Mesenchymal stem cell (in vitro differentiated cells and primary cell): ENCODE results near the gene EFHD2.
A peak's percentile ranks its signal among the peaks of the same experiment; 100 is the strongest.

Source experiments
- DNase-seq: peaks from one replicate; pipeline ENCODE4 v3.0.0-alpha.2; 2013
- H2AFZ ChIP-seq: one replicate; pipeline ENCODE4 v1.6.1; 2013; ENCODE audit warnings: low read depth, mild to moderate bottlenecking, control low read depth, inconsistent platforms, low read length, moderate library complexity
- H2AK5ac ChIP-seq: 2 replicates; pipeline ENCODE4 v1.6.1; 2013; ENCODE audit warnings: low read length, moderate library complexity, mild to moderate bottlenecking, inconsistent platforms; ENCODE audit not compliant: severe bottlenecking
- H2BK120ac ChIP-seq: one replicate; pipeline ENCODE4 v1.6.1; 2013; ENCODE audit warnings: low read depth, mild to moderate bottlenecking, inconsistent platforms, low read length, moderate library complexity
- H2BK12ac ChIP-seq, 2 experiments: one replicate each; pipeline ENCODE4 v1.6.1; 2013; ENCODE audit warnings: inconsistent platforms in 2 of 2, low read length in 2 of 2, mild to moderate bottlenecking in 2 of 2, moderate library complexity in 2 of 2, control low read depth in 1 of 2
- H2BK15ac ChIP-seq: one replicate; pipeline ENCODE4 v1.6.1; 2013; ENCODE audit warnings: mild to moderate bottlenecking, low read depth, inconsistent platforms; ENCODE audit not compliant: poor library complexity, severe bottlenecking
- H2BK5ac ChIP-seq: 2 replicates; pipeline ENCODE4 v1.6.1; 2013; ENCODE audit warnings: low read depth, mild to moderate bottlenecking, low read length, control low read depth, inconsistent platforms; ENCODE audit not compliant: poor library complexity, severe bottlenecking
- H3K14ac ChIP-seq, 2 experiments: one replicate each; pipeline ENCODE4 v1.6.1; 2013; ENCODE audit warnings: inconsistent platforms in 2 of 2, low read length in 2 of 2, control low read depth in 1 of 2, mild to moderate bottlenecking in 1 of 2, moderate library complexity in 1 of 2
- H3K18ac ChIP-seq, 2 experiments: one replicate each; pipeline ENCODE4 v1.6.1; 2013; ENCODE audit warnings: inconsistent platforms in 2 of 2, low read length in 2 of 2, control low read depth in 1 of 2, low read depth in 1 of 2, mild to moderate bottlenecking in 1 of 2
- H3K23ac ChIP-seq, 2 experiments: one replicate each; pipeline ENCODE4 v1.6.1; 2013; ENCODE audit warnings: inconsistent platforms in 2 of 2, low read length in 2 of 2, mild to moderate bottlenecking in 2 of 2, moderate library complexity in 2 of 2, control low read depth in 1 of 2
- H3K27ac ChIP-seq: 2 replicates; pipeline ENCODE4 v1.5.1; 2013; ENCODE audit warnings: mild to moderate bottlenecking, moderate library complexity, low read length, control low read depth, inconsistent platforms; ENCODE audit not compliant: poor library complexity, severe bottlenecking
- H3K27me3 ChIP-seq, 2 experiments: 2 replicates each; pipeline versions ENCODE4 v1.6.1 to v1.7.0; 2013; ENCODE audit warnings: low read length in 2 of 2, mild to moderate bottlenecking in 2 of 2, moderate library complexity in 2 of 2, control low read depth in 1 of 2, inconsistent platforms in 1 of 2; ENCODE audit not compliant: control insufficient read depth in 1 of 2, insufficient read depth in 1 of 2
- H3K36me3 ChIP-seq, 2 experiments: 2 replicates each; pipeline versions ENCODE4 v1.6.1 to v1.7.0; 2013; ENCODE audit warnings: low read length in 2 of 2, control low read depth in 1 of 2, inconsistent platforms in 1 of 2, low read depth in 1 of 2, mild to moderate bottlenecking in 1 of 2; ENCODE audit not compliant: insufficient read depth in 2 of 2, control insufficient read depth in 1 of 2
- H3K4ac ChIP-seq, 2 experiments: one replicate each; pipeline ENCODE4 v1.6.1; 2013; ENCODE audit warnings: inconsistent platforms in 2 of 2, low read length in 2 of 2, mild to moderate bottlenecking in 2 of 2, moderate library complexity in 2 of 2, control low read depth in 1 of 2, low read depth in 1 of 2
- H3K4me1 ChIP-seq: 2 replicates; pipeline ENCODE4 v1.6.1; 2013; ENCODE audit warnings: low read depth, low read length, control low read depth; ENCODE audit not compliant: control insufficient read depth, insufficient read depth
- H3K4me2 ChIP-seq: 2 replicates; pipeline ENCODE4 v1.6.1; 2013; ENCODE audit warnings: low read length, mild to moderate bottlenecking, inconsistent platforms; ENCODE audit not compliant: poor library complexity, severe bottlenecking
- H3K4me3 ChIP-seq, 2 experiments: 2 replicates each; pipeline versions ENCODE4 v1.5.1 to v1.7.0; 2013; ENCODE audit warnings: low read length in 2 of 2, mild to moderate bottlenecking in 2 of 2, control low read depth in 1 of 2, low read depth in 1 of 2; ENCODE audit not compliant: insufficient read depth in 1 of 2
- H3K79me1 ChIP-seq: replicated peaks from 2 replicates; pipeline ENCODE4 v1.6.1; 2013; ENCODE audit warnings: mild to moderate bottlenecking, control low read depth, low read length, inconsistent platforms; ENCODE audit not compliant: poor library complexity, severe bottlenecking
- H3K9ac ChIP-seq: 2 replicates; pipeline ENCODE4 v1.7.0; 2013; ENCODE audit warnings: mild to moderate bottlenecking, low read length, moderate library complexity
- H3K9me3 ChIP-seq: 2 replicates; pipeline ENCODE4 v1.7.0; 2013; ENCODE audit warnings: mild to moderate bottlenecking, low read length; ENCODE audit not compliant: control insufficient read depth
- H4K8ac ChIP-seq: one replicate; pipeline ENCODE4 v1.6.1; 2013; ENCODE audit warnings: inconsistent platforms, mild to moderate bottlenecking, low read length, moderate library complexity
- H4K91ac ChIP-seq: one replicate; pipeline ENCODE4 v1.6.1; 2013; ENCODE audit warnings: mild to moderate bottlenecking, low read length, inconsistent platforms
- WGBS: methylation state at CpG from one replicate; pipeline ENCODE4 v1.1.7; 2013; ENCODE audit warnings: mixed read lengths; 5-methylcytosine and 5-hydroxymethylcytosine counted together

The EFHD2 gene

GRCh38 chr1:15449567-15449966 lies 39.9 kb downstream of the EFHD2 start:
- Histone ChIP-seq H4K8ac (no peak overlapping the region), H3K27me3 (peaks cover 19 to 30% of the 10 kb centered on the region in 2 experiments), H3K79me1 (no peaks in the 10 kb centered on the region), H3K36me3 (no peaks in the 10 kb centered on the region), H3K14ac (no peak overlapping the region), H3K18ac (no peak overlapping the region), H3K4ac (no peak overlapping the region), H2BK15ac (no peak overlapping the region), H2AK5ac (no peak overlapping the region), H4K91ac (no peak overlapping the region), H3K9ac (no peak overlapping the region), H2BK5ac (no peak overlapping the region), H3K4me2 (no peak overlapping the region), H2BK120ac (no peak overlapping the region), H3K4me3 (no peak overlapping the region), H2BK12ac (no peak overlapping the region), H2AFZ (no peak overlapping the region), H3K27ac (no peak overlapping the region), H3K23ac (peak overlapping the region in 1 of 2 experiments; percentile 9), H3K4me1 (peaks cover 5% of the 10 kb centered on the region), H3K9me3 (no peaks in the 10 kb centered on the region)
- 82% methylated on average over 3 of the region's 3 CpGs for WGBS
- no peak for DNase-seq

- no peak overlapping the region for H3K4ac ChIP-seq
- no peak overlapping the region for H3K23ac ChIP-seq
- H3K36me3 ChIP-seq: no peaks in the 10 kb centered on the region
- 93% methylated on average over 6 of the region's 6 CpGs for WGBS
- H3K4me1 ChIP-seq: peaks cover 5% of the 10 kb centered on the region
- peaks cover 17% of the 10 kb centered on the region in 2 experiments for H3K27me3 ChIP-seq
- no peaks in the 10 kb centered on the region for H3K9me3 ChIP-seq
- H3K27ac ChIP-seq: no peak overlapping the region
- no peak overlapping the region for H2BK5ac ChIP-seq
- no peak overlapping the region for H3K4me3 ChIP-seq
- no peak overlapping the region for H2BK120ac ChIP-seq
- H3K79me1 ChIP-seq: no peaks in the 10 kb centered on the region
- no peak overlapping the region for H3K4me2 ChIP-seq
- H3K9ac ChIP-seq: no peak overlapping the region
- no peak for DNase-seq
- no peak overlapping the region for H4K8ac ChIP-seq
- no peak overlapping the region for H2BK15ac ChIP-seq
- peak overlapping the region in 1 of 2 experiments; percentile 56 for H3K18ac ChIP-seq
- no peak overlapping the region for H3K14ac ChIP-seq
- H2AK5ac ChIP-seq: no peak overlapping the region
- H2AFZ ChIP-seq: no peak overlapping the region
- no peak overlapping the region for H4K91ac ChIP-seq
- no peak overlapping the region for H2BK12ac ChIP-seq
Observed at GRCh38 chr1:15451014-15451722, 41.5 kb downstream of the EFHD2 start.

GRCh38 chr1:15452216-15452615 lies 42.5 kb downstream of the EFHD2 start:
- H3K36me3 ChIP-seq: no peaks in the 10 kb centered on the region
- no peak overlapping the region for H3K4ac ChIP-seq
- no peak overlapping the region for H2BK120ac ChIP-seq
- no peak overlapping the region for H3K4me3 ChIP-seq
- H3K18ac ChIP-seq: no peak overlapping the region
- no peak overlapping the region for H3K9ac ChIP-seq
- H3K14ac ChIP-seq: no peak overlapping the region
- no peak overlapping the region for H3K23ac ChIP-seq
- H2BK15ac ChIP-seq: no peak overlapping the region
- H3K27me3 ChIP-seq: peaks cover 6 to 8% of the 10 kb centered on the region in 2 experiments
- WGBS: 100% methylated on average over 1 of the region's 1 CpG
- no peak overlapping the region for H2BK12ac ChIP-seq
- H2BK5ac ChIP-seq: no peak overlapping the region
- peaks cover 5% of the 10 kb centered on the region for H3K4me1 ChIP-seq
- H3K79me1 ChIP-seq: no peaks in the 10 kb centered on the region
- H3K4me2 ChIP-seq: no peak overlapping the region
- no peaks in the 10 kb centered on the region for H3K9me3 ChIP-seq
- no peak overlapping the region for H4K91ac ChIP-seq
- H2AK5ac ChIP-seq: no peak overlapping the region
- H3K27ac ChIP-seq: no peak overlapping the region
- H2AFZ ChIP-seq: no peak overlapping the region
- DNase-seq: no peak
- H4K8ac ChIP-seq: no peak overlapping the region

GRCh38 chr1:15452866-15453571 lies 43.3 kb downstream of the EFHD2 start:
- peaks cover 5% of the 10 kb centered on the region for H3K4me1 ChIP-seq
- H3K27ac ChIP-seq: no peak overlapping the region
- H2BK120ac ChIP-seq: no peak overlapping the region
- H2AFZ ChIP-seq: no peak overlapping the region
- 83% methylated on average over 8 of the region's 10 CpGs for whole genome bisulfite sequencing
- DNase-seq: no peak
- no peak overlapping the region for H3K18ac ChIP-seq
- H2BK5ac ChIP-seq: no peak overlapping the region
- no peak overlapping the region for H3K4me3 ChIP-seq
- no peak overlapping the region for H3K9ac ChIP-seq
- H3K79me1 ChIP-seq: no peaks in the 10 kb centered on the region
- peaks cover 0 to 3% of the 10 kb centered on the region in 2 experiments for H3K27me3 ChIP-seq
- no peak overlapping the region for H3K23ac ChIP-seq
- H2BK15ac ChIP-seq: no peak overlapping the region
- H3K14ac ChIP-seq: no peak overlapping the region
- H4K91ac ChIP-seq: no peak overlapping the region
- H3K36me3 ChIP-seq: no peaks in the 10 kb centered on the region
- H3K9me3 ChIP-seq: no peaks in the 10 kb centered on the region
- no peak overlapping the region for H2BK12ac ChIP-seq
- no peak overlapping the region for H3K4me2 ChIP-seq
- H2AK5ac ChIP-seq: no peak overlapping the region
- no peak overlapping the region for H3K4ac ChIP-seq
- no peak overlapping the region for H4K8ac ChIP-seq
